Skin epidermis (tissue), 12 donors: ENCODE measurements around the gene SLC37A2.
"Not testable (repeated sequence)": the region's sequence is repeated elsewhere in the genome, so short reads cannot be mapped to it uniquely, and the experiment has no call there.

Experiments used
- H3K27ac ChIP-seq, 21 experiments: fragments of 200-600 bp; sonication (generic) in 11 of 21; one replicate each; pipeline ENCODE4 v1.5.0; 2020; ENCODE audit warnings: mild to moderate bottlenecking in 3 of 21, inconsistent platforms in 2 of 21, moderate library complexity in 2 of 21
- H3K4me3 ChIP-seq, 7 experiments: fragments of 200-600 bp; sonication (generic) in 2 of 7; one replicate each; pipeline ENCODE4 v1.5.0; 2020; ENCODE audit warnings: inconsistent platforms in 2 of 7, mild to moderate bottlenecking in 2 of 7, moderate library complexity in 1 of 7

SLC37A2 gene

DNA sequence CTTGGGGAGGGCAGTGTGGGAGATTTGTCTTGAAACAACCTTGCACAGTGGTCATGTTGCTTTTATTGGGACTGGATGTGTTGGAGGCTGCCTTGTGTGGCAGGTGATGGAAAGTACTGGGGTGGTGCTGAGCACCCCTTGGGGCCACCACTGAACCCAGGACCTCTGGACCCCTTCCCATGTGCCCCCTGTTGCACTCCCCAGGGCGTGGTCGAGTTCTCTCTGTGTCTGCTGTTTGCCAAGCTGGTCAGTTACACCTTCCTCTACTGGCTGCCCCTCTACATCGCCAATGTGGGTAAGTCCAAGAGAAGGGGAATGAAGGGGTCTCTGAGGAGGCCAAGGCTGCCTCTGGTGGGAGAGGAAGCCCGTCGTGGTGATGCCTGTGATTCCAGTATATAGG, 18.9 kb downstream of the SLC37A2 start:
- Histone ChIP-seq H3K27ac (peak overlapping the region in 1 of 21 experiments; percentile 67), H3K4me3 (no peak overlapping the region)

DNA sequence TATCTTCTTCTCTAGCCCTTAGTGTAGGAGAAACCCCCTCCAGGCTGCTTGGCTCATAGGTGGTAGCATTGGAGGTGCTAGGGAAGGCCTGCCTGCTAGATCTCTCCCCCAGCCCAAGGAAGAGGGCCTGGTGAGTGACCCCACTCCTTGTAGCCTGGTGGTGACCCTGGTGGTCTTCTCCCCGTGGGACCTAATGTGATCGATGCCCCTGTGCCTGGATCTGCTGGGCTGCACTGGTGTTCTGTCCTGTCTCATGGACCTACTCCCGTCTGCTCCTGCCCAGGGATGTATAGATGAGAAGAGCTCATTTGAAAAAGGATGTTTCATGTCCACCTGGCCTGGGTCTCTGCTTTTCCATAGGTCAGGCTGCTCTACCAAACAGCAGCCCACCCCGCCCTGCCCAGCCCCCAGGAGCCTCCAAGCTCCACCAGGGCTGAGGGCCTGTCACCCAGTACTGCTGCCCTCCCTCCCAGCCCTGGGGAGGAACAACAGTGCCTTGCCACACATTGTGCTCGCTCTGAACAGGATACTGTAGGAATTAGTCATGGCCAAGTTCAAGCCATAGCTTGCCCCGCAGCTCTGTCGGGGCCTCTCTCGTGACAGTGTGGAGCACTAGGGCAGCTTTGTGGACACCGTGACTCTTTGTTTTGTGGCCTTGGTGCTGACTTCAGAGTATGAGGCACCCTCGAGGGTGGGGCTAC, 19.7 kb downstream of the SLC37A2 start:
- H3K27ac ChIP-seq, result peak overlapping the region in 16 of 21 experiments; percentile 5 to 74 (median 54)

GRCh38 chr11:125083312-125084056, 20.4 kb downstream of the SLC37A2 start:
- Histone ChIP-seq H3K27ac (peak overlapping the region in 17 of 21 experiments; percentile 5 to 74 (median 53)), H3K4me3 (no peak overlapping the region)

More for the DNA sequence above, 19.7 kb downstream of the SLC37A2 start:
- no peak overlapping the region for H3K4me3 ChIP-seq

GRCh38 chr11:125084057-125084416, 20.9 kb downstream of the SLC37A2 start:
- Histone ChIP-seq H3K27ac (peak overlapping the region in 4 of 21 experiments; percentile 5 to 67 (median 48)), H3K4me3 (no peak overlapping the region)

- H3K27ac ChIP-seq, result no peak overlapping the region
- H3K4me3 ChIP-seq, result no peak overlapping the region
These were observed 21.7 kb downstream of the SLC37A2 start for GRCh38 chr11:125084761-125085231.

- H3K4me3 ChIP-seq, result no peak overlapping the region
- no peak overlapping the region for H3K27ac ChIP-seq
These were observed 22.4 kb downstream of the SLC37A2 start for GRCh38 chr11:125085301-125086081.

DNA sequence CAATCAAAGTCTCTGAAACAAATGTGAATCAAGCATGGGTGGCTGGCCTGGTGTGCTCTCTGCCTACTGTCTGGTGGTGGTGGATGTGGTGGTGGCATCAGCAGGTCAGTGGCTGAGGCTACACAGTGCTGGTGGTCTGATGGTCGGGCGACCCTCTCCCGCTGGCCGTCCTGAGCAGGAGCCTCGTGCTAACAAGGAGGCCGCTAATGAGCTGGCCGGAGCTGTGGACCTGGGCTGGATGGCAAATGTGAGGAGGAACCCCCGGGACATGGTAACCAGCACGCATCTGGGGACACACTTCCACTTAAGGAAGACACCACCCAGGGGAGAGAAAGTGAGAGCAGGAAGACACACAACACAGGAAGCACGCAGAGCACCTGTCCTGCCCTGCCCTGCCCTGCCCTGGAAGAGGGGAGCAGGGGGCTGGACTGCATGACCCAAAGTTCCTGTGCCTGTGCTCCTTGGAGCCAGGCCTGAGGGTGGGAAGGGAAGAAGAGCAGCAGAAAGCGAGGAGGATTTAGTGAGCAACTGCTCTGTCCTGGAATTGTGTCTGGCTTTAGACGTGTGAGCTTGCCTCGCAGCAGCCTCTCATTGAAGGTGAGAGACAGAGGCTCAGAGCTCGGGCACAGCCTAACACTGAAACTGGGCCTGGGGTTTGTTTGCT, 23.7 kb downstream of the SLC37A2 start:
- Histone ChIP-seq H3K27ac (no peak overlapping the region), H3K4me3 (no peak overlapping the region)

DNA sequence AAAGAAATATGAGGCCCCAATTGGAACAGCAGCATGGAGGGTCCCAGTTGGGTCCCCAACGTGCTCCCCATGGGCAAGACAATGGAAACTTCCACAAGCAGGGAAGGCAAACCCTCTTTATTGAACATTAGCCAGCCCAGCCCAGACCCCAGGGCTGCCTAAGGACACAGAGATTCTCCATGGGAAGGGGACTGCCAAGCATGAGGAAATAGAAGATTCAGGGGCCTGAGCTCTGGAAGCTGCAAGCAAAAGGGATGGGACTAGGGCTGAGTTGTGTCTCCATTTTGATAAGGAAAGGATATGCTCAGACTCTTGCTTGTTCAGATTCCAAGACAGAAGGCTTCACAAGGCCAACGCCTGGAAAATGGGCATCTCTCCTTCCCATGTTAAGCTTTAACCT, 25.0 kb downstream of the SLC37A2 start:
- Histone ChIP-seq H3K27ac (no peak overlapping the region), H3K4me3 (no peak overlapping the region)

DNA sequence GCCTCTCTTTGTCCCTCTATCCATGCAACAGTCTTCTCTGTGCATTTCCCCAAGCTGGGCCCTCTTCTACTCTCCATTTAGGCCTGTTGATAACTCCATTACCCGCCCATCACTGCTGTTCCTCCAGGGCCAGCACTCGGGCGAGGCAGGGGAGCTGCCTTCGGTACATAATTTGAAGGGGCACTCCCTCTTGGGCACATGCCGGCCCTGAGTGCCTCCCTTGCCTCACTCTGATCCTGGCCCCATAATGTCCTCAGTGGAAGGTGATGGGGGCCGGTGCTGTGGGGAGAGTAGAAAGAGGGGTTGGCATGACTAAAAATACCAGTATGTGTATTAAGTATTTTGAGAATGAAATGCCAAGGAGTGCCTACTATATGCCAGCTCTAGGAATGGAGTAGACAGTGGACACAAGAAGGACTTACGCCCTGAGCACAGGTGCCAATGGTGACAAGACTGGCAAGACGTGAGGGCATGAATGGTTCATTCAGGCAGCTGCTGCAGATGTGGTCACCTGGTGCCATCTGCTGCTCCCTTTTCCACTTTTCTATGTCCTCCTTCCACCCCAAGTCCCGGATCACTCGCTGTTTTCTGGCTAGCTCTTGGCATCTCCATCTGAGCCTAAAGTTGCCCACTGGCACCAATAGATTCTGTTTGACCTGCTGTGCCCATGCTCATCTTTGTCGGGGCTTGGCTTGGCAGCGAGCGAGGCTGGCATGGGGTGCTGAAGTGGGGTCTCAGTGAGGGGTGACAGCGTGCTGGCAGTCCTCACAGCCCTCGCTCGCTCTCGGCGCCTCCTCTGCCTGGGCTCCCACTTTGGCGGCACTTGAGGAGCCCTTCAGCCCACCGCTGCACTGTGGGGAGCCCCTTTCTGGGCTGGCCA, 25.7 kb downstream of the SLC37A2 start:
- no peak overlapping the region for H3K4me3 ChIP-seq
- no peak overlapping the region for H3K27ac ChIP-seq

DNA sequence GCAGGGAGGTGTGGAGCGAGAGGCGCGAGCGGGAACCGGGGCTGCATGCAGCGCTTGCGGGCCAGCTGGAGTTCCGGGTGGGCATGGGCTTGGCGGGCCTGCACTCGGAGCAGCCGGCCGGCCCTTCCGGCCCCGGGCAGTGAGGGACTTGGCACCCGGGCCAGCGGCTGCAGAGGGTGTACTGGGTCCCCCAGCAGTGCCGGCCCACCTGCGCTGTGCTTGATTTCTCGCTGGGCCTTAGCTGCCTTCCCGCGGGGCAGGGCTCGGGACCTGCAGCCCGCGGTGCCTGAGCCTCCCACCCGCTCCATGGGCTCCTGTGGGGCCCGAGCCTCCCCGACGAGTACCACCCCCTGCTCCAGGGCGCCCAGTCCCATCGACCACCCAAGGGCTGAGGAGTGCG, 26.4 kb downstream of the SLC37A2 start:
- H3K27ac ChIP-seq, H3K4me3 ChIP-seq: not testable (repeated sequence)

- not testable (repeated sequence) for H3K27ac ChIP-seq, H3K4me3 ChIP-seq
These were observed 27.0 kb downstream of the SLC37A2 start for GRCh38 chr11:125090151-125090550.

DNA sequence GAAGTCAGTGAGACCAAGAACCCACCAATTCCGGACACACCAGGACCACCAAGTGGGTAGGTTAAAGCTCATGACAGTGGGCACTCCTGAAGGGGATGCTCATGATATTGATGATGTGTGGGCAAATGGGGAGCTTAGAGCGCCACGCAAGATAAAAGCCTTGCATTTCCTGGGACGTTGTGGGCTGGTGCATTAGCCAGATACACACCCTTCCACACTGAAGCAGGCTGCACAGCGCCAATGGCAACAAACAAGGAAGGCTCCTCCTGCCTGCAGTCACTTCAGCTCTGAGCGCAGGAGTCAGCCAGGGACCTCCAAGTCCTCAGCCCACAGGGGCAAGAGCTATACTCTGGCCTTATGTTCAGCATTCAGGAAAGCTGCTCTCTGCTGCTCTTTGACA, 27.7 kb downstream of the SLC37A2 start:
- Histone ChIP-seq H3K4me3 (peak overlapping the region in 1 of 7 experiments; percentile 11), H3K27ac (peak overlapping the region in 1 of 21 experiments; percentile 50)

GRCh38 chr11:125091247-125091876, 28.3 kb downstream of the SLC37A2 start:
- H3K27ac ChIP-seq, result peak overlapping the region in 4 of 21 experiments; percentile 7 to 50 (median 22)

DNA sequence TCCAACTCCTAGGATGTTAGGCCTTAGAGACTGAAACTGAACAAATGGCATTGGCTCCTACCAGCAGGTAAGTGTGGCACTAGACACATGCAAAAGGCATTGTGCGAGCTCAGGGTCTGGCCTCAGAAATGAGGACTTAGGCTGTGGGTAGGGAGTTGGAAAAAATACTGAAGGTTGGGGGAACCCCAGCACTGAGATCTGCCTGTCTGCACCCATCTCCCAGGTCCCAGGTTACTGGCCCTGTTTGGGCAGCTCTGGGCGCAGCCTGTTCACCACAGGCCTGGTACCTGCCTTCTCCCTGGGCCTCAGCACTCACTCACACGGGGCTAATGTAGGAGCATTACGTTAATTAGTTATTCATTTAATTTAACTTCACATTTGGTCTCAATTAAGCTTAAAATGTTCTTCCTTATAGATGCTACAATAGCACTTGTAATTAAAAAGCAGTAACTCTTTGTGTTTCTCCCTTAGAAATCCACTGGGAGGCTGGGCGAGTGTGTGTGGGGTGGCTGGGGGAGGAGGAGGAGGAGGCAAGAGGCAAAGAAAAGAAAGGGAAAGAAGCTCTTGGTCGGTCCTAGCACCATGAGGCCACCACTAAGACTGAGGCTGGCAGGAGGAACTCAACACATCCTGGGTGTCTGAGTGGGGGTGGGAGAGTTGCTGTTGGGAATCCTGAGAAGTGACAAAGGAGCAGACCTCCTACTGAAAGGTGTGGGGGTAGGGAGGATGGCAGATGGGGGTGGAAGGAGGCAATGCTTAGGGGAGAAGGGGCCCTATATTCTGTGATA, 29.0 kb downstream of the SLC37A2 start:
- Histone ChIP-seq H3K27ac (peak overlapping the region in 4 of 21 experiments; percentile 7 to 50 (median 22)), H3K4me3 (no peak overlapping the region)

More at GRCh38 chr11:125091247-125091876, 28.3 kb downstream of the SLC37A2 start:
- H3K4me3 ChIP-seq, result peak overlapping the region in 1 of 7 experiments; percentile 11

GRCh38 chr11:125092669-125093068, 29.6 kb downstream of the SLC37A2 start:
- Histone ChIP-seq H3K27ac (no peak overlapping the region), H3K4me3 (no peak overlapping the region)

- no peak overlapping the region for H3K4me3 ChIP-seq
- H3K27ac ChIP-seq, result no peak overlapping the region
These were observed 30.4 kb downstream of the SLC37A2 start for GRCh38 chr11:125093502-125093901.

DNA sequence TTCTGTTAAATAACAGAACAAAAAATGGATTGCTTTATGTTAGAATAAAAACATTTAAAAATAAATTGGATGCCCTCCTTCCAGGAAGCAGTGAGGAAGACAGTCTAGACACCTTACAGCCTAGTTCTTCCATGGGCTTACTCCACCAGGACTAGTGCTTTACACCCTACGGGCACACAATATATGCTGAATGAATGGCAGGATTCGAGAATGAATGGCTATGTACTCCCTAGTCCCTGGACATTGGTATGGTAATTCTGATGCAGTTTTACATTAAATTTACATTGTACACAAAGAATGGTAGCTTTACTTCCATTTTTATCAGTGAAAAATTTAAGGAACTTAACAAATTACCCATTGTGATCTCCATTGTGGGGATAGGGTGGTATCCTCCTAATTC, 31.6 kb downstream of the SLC37A2 start:
- H3K4me3 ChIP-seq, result no peak overlapping the region

More for the DNA sequence above, 31.6 kb downstream of the SLC37A2 start:
- H3K27ac ChIP-seq, result no peak overlapping the region
